GF-D8 (cell line): Measurements from ENCODE around the gene UBE2F.

ENCODE experiments used
- DNase-seq: peaks from one replicate; lab custom pipeline; 2025; lab: John Stamatoyannopoulos, UW

UBE2F gene

DNA sequence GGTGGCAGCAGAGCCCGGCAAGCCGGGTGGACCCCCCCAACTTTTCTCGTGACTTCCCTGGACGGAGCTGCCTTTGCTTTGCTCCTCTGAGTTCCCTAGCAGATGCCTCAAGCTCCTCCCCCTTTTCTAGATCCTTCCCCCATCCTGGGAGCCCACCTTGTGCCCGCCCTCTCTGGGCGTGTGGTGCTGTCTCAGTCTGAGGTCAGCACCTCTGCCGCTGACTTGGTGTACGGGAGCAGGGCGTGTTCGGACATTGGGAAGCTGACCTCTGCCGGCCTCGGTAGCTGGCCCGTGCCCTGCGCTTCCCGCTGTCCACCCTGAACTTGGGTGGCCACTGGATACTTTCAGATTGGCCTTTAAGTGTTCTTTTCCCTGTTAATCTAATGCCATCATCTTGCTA is 113.7 kb downstream of the UBE2F start:
- no peak for DNase-seq

DNA sequence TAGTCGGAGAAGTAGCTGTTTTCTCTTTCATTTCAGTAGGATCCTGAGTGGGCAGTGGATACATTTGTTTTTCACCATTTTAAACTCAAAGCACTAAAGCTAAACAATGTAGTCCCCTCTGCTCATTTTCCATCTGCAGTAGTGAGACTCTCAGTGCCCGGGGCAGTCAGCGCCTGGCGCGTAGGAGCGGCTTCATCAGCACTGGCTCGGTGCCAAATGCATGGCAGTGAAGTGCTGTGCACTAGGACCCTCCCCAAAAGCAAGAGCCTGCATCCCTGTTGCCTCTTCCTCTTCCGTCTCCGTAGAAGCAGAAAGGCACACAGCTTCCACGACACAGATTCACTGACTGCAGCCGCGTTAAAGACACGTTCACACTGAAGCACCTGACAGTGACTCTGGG is 114.3 kb downstream of the UBE2F start:
- DNase-seq: no peak

DNA sequence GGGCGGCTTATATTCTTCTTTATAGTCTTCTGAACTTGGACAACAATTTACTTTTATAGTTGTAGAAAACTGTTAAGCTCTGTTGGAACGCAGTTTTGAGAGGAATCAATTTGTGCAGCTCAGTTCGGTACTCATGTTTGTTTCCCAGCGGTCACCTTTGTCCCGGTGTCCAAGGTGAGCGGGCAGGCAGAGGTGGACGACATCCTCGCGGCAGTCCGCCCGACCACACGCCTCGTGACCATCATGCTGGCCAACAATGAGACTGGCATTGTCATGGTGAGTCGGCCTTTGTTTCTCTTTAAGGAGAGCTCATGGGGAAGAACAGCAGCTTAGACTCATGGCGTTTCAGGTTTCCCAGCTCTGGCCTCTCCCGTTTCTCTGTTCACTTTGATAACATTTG is 114.7 kb downstream of the UBE2F start:
- no peak for DNase-seq

GRCh38 chr2:238082151-238082550 is 115.3 kb downstream of the UBE2F start:
- DNase-seq: no peak

DNA sequence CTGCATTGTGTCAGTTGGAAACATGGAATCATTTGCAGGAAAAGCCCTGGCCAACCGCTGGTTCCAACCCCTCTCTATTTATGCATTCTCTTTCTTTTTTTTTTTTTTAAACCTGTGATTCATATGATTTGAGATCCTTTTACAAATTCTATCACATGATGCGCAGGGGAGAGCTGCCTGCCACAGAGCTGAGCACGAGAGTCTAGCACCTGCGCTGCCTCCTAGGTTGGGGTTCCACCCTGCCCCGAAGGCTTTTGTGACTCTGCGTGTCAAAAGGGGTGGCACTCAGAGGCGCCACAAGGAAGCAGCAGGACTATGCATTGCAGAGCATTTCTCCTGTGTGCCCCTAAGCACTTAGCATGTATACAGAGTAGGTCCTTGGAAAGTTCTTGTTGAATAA is 116.0 kb downstream of the UBE2F start:
- DNase-seq: no peak

DNA sequence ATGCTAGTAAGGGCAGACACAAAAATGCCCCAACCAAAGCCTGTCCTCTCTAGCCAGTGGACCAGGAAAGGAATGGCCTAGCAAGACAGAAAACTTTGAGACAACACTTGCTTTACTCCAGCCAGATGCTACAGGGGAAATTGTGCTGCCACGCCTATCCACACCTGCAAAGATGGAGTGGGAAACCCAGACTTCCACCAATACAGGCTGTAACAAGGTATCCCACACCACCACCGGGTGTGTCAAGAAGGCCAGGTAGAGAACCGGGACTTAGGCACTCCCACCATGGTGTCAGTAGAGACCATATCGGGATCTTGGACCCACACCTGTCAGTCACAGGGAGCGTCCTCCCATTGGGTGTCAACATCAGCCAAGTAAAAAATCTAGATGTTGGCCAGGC is 117.1 kb downstream of the UBE2F start:
- no peak for DNase-seq

DNA sequence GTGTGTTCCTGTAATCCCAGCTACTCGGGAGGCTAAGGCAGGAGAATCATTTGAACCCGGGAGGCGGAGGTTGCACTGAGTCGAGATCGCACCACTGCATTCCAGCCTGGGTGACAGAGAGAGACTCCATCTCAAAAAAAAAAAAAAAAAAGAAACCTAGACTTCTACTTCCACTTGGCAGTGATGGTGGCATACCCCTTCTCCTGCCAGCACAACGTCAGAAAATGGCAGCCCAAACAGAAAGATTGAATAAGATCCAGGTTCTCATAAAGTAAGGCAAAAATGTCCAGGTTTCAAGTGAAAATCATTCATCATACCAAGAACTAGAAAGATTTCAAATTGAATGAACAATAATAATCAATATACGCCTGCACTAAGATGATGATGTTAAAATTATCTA is 117.9 kb downstream of the UBE2F start:
- no peak for DNase-seq

DNA sequence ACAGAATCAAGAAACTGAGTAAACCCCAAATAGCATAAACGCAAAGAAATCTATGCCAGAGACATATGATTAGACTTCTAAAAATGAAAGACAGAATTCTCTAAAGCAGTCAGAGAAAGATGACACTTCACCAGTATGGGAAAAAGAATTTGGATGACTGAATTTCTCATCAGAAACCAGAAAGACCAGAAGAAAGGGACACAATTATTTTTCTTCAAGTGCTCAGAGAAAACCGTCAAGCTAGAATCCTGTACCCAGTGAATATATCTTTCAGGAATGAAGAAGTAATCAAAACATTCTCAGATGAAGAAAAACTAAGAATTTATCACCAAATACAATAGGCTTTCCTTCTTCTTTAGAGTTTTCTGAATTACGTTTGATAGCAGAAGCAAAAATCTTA is 119.1 kb downstream of the UBE2F start:
- DNase-seq: no peak

- peak; percentile 25 for DNase-seq
Observed at GRCh38 chr2:238087211-238087610, 120.4 kb downstream of the UBE2F start.

DNA sequence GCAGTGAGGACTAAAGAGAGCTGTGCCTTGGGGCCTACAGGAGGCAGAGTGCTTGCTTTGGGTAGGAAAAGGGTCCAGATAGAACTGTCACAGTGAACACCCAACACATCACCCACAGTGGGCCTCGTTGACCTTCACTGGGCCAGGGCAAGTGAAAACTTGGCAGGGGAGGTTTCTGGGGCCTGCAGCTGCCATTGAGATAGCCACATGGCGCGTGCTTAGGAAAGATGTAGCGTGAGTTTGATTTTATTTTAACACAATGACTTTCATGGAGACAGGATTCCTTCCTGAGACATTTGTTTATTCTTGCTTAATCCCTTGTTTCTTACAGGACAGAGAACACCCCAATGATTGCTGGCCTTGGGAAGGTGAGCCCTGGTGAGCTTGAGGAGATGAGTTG is 124.1 kb downstream of the UBE2F start:
- DNase-seq: no peak

GRCh38 chr2:238091436-238092060 is 124.7 kb downstream of the UBE2F start:
- no peak for DNase-seq
